Measurements from ENCODE around the gene PHLDB2.

Gene PHLDB2

GRCh38 chr3:111851511-111851954, 7.5 kb upstream of the PHLDB2 start:
- DNase-seq (ENCODE audit: low spot score): no peak

GRCh38 chr3:111852540-111852939, 6.5 kb upstream of the PHLDB2 start:
- no peak for DNase-seq (ENCODE audit: low spot score)

GRCh38 chr3:111853068-111853467, 6.0 kb upstream of the PHLDB2 start:
- DNase-seq (ENCODE audit: low spot score): no peak

- DNase-seq (ENCODE audit: low spot score): no peak
Observed at GRCh38 chr3:111854990-111855389, 4.1 kb upstream of the PHLDB2 start.

GRCh38 chr3:111856501-111856900, 2.6 kb upstream of the PHLDB2 start:
- DNase-seq (ENCODE audit: low spot score): no peak

GRCh38 chr3:111857474-111857873, 1.6 kb upstream of the PHLDB2 start:
- no peak for DNase-seq (ENCODE audit: low spot score)

GRCh38 chr3:111858642-111859041, 423 bp upstream of the PHLDB2 start:
- DNase-seq (ENCODE audit: low spot score): no peak

- DNase-seq (ENCODE audit: low spot score): no peak
Observed at GRCh38 chr3:111859974-111860859, 1.2 kb downstream of the PHLDB2 start.

- DNase-seq (ENCODE audit: low spot score): no peak
Observed at GRCh38 chr3:111861391-111861790, 2.3 kb downstream of the PHLDB2 start.

GRCh38 chr3:111862415-111862814, 3.4 kb downstream of the PHLDB2 start:
- no peak for DNase-seq (ENCODE audit: low spot score)

- no peak for DNase-seq (ENCODE audit: low spot score)
Observed at GRCh38 chr3:111862974-111863373, 3.9 kb downstream of the PHLDB2 start.

- no peak for DNase-seq (ENCODE audit: low spot score)
Observed at GRCh38 chr3:111863942-111864694, 5.1 kb downstream of the PHLDB2 start.

GRCh38 chr3:111864821-111865656, 6.0 kb downstream of the PHLDB2 start:
- DNase-seq (ENCODE audit: low spot score): no peak

GRCh38 chr3:111867889-111868426, 8.9 kb downstream of the PHLDB2 start:
- no peak for DNase-seq (ENCODE audit: low spot score)

GRCh38 chr3:111870620-111871019, 11.6 kb downstream of the PHLDB2 start:
- DNase-seq (ENCODE audit: low spot score): no peak

GRCh38 chr3:111871809-111872623, 13.0 kb downstream of the PHLDB2 start:
- no peak for DNase-seq (ENCODE audit: low spot score)

- DNase-seq (ENCODE audit: low spot score): no peak
Observed at GRCh38 chr3:111872979-111873378, 13.9 kb downstream of the PHLDB2 start.

- no peak for DNase-seq (ENCODE audit: low spot score)
Observed at GRCh38 chr3:111874177-111874820, 15.2 kb downstream of the PHLDB2 start.

GRCh38 chr3:111881480-111881879, 22.4 kb downstream of the PHLDB2 start:
- DNase-seq (ENCODE audit: low spot score): no peak

GRCh38 chr3:111882194-111882593, 23.1 kb downstream of the PHLDB2 start:
- no peak for DNase-seq (ENCODE audit: low spot score)

GRCh38 chr3:111882799-111883198, 23.7 kb downstream of the PHLDB2 start:
- DNase-seq (ENCODE audit: low spot score): no peak

All from hematopoietic multipotent progenitor cell treated with erythropoietin and hydrocortisone succinate and interleukin-3 and kit ligand, for 15 days (in vitro differentiated cells).